HEK293T (cell line): Measurements from ENCODE around the gene EFHD2.
"Not testable (repeated sequence)": the region's sequence is repeated elsewhere in the genome, so short reads cannot be mapped to it uniquely, and the experiment has no call there.

Experiments
- BHLHE40 ChIP-seq: fragments of 450-650 bp; IDR thresholded peaks from 2 replicates; pipeline ENCODE4 v1.6.1; 2016; ENCODE audit warnings: mild to moderate bottlenecking, moderate library complexity, borderline replicate concordance
- ELF4 ChIP-seq: fragments of 450-650 bp; IDR thresholded peaks from 2 replicates; pipeline ENCODE4 v1.6.1; 2017; ENCODE audit warnings: antibody characterized with exemption
- PKNOX1 ChIP-seq: fragments of 450-650 bp; IDR thresholded peaks from 2 replicates; pipeline ENCODE4 v1.6.1; 2016
- SP1 ChIP-seq: fragments of 450-650 bp; IDR thresholded peaks from 2 replicates; pipeline ENCODE4 v1.6.1; 2017
- SUZ12 ChIP-seq: fragments of 450-650 bp; IDR thresholded peaks from 2 replicates; pipeline ENCODE4 v1.6.1; 2016; ENCODE audit warnings: mild to moderate bottlenecking
- TARDBP ChIP-seq: fragments of 450-650 bp; IDR thresholded peaks from 2 replicates; pipeline ENCODE4 v1.6.1; 2016
- ZNF384 ChIP-seq: fragments of 450-650 bp; IDR thresholded peaks from 2 replicates; pipeline ENCODE4 v1.6.1; 2016

DNA sequence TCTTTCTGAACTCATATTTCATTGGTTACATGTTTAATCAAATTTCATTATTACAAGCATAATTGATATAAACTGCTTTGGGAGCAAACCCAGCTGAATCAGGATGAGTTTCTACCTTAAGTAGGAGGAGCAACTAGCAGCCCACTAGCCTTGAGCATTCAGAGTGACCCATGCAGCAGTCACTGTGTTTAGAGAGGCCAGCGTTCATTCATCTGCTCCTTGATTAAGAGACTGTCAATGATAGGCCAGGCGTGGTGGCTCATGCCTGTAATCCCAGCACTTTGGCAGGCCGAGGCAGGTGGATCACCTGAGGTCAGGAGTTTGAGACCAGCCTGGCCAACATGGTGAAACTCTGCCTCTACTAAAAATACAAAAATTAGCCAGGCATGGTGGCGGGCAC lies 48.7 kb downstream of the EFHD2 start:
- not testable (repeated sequence) for TF ChIP-seq SP1, ZNF384, SUZ12, ELF4, PKNOX1, TARDBP, BHLHE40
